ENCODE data around the gene ILDR1.

The ILDR1 gene

GRCh38 chr3:122060040-122060698 lies 38.1 kb upstream of the ILDR1 start:
- TF ChIP-seq OSR1 (CRISPR knock-in tag; IDR thresholded peaks at IDR 0.05) (no peak), BACH2 (CRISPR knock-in tag; IDR thresholded peaks at IDR 0.05; ENCODE audit: borderline replicate concordance) (no peak), GLIS3 (CRISPR knock-in tag; IDR thresholded peaks at IDR 0.05) (no peak), ARNTL (CRISPR knock-in tag; IDR thresholded peaks at IDR 0.05; ENCODE audit: borderline replicate concordance, low read depth) (no peak), PATZ1 (CRISPR knock-in tag; IDR thresholded peaks at IDR 0.05; ENCODE audit: borderline replicate concordance) (no peak), TSHZ2 (CRISPR knock-in tag; IDR thresholded peaks at IDR 0.05) (no peak), CREB5 (CRISPR knock-in tag; IDR thresholded peaks at IDR 0.05; ENCODE audit: low read depth) (no peak)
- ATAC-seq, result no peak

GRCh38 chr3:122058294-122058693 lies 36.2 kb upstream of the ILDR1 start:
- TF ChIP-seq PPARA (CRISPR knock-in tag; IDR thresholded peaks at IDR 0.05; ENCODE audit: borderline replicate concordance) (no peak), RARB (CRISPR knock-in tag; IDR thresholded peaks at IDR 0.05) (no peak)
- no peak for ATAC-seq

GRCh38 chr3:122057671-122058070 lies 35.6 kb upstream of the ILDR1 start:
- no peak for ATAC-seq
- TF ChIP-seq ZFP30 (CRISPR knock-in tag; IDR thresholded peaks at IDR 0.05) (no peak), OSR1 (CRISPR knock-in tag; IDR thresholded peaks at IDR 0.05) (no peak), ESRRG (CRISPR knock-in tag; IDR thresholded peaks at IDR 0.05) (no peak), TSHZ2 (CRISPR knock-in tag; IDR thresholded peaks at IDR 0.05) (no peak)

GRCh38 chr3:122055215-122055614 lies 33.2 kb upstream of the ILDR1 start, which contains the start of gene CD86:
CD86 (plus strand) TSS chr3:122055362; CDS start chr3:122055490, 128 bp downstream.
- TF ChIP-seq PATZ1 (CRISPR knock-in tag; IDR thresholded peaks at IDR 0.05; ENCODE audit: borderline replicate concordance) (no peak), TCF4 (CRISPR knock-in tag; IDR thresholded peaks at IDR 0.05; ENCODE audit: borderline replicate concordance) (no peak), TOX (CRISPR knock-in tag; IDR thresholded peaks at IDR 0.05; ENCODE audit: borderline replicate concordance) (no peak)
- no peak for ATAC-seq

GRCh38 chr3:122052968-122053367 lies 30.9 kb upstream of the ILDR1 start:
- no peak for ATAC-seq
- TF ChIP-seq ESRRG (CRISPR knock-in tag; IDR thresholded peaks at IDR 0.05), result no peak
- no peak for TF ChIP-seq CSRNP3 (CRISPR knock-in tag; IDR thresholded peaks at IDR 0.05)
- no peak for TF ChIP-seq ZFP3 (CRISPR knock-in tag; IDR thresholded peaks at IDR 0.05)
- TF ChIP-seq ARNTL (CRISPR knock-in tag; IDR thresholded peaks at IDR 0.05; ENCODE audit: borderline replicate concordance, low read depth), result no peak
- no peak for TF ChIP-seq ZNF70 (CRISPR knock-in tag; IDR thresholded peaks at IDR 0.05)
- no peak for TF ChIP-seq TSHZ2 (CRISPR knock-in tag; IDR thresholded peaks at IDR 0.05)
- no peak for TF ChIP-seq SNAI2 (CRISPR knock-in tag; IDR thresholded peaks at IDR 0.05)
- no peak for TF ChIP-seq ZNF565 (CRISPR knock-in tag; conservative IDR thresholded peaks at IDR 0.05; ENCODE audit: low read depth)
- no peak for TF ChIP-seq ZFP30 (CRISPR knock-in tag; IDR thresholded peaks at IDR 0.05)
- no peak for TF ChIP-seq RARB (CRISPR knock-in tag; IDR thresholded peaks at IDR 0.05)
